ENCODE measurements around the gene CDK16.

- TF ChIP-seq, protein P1, sequence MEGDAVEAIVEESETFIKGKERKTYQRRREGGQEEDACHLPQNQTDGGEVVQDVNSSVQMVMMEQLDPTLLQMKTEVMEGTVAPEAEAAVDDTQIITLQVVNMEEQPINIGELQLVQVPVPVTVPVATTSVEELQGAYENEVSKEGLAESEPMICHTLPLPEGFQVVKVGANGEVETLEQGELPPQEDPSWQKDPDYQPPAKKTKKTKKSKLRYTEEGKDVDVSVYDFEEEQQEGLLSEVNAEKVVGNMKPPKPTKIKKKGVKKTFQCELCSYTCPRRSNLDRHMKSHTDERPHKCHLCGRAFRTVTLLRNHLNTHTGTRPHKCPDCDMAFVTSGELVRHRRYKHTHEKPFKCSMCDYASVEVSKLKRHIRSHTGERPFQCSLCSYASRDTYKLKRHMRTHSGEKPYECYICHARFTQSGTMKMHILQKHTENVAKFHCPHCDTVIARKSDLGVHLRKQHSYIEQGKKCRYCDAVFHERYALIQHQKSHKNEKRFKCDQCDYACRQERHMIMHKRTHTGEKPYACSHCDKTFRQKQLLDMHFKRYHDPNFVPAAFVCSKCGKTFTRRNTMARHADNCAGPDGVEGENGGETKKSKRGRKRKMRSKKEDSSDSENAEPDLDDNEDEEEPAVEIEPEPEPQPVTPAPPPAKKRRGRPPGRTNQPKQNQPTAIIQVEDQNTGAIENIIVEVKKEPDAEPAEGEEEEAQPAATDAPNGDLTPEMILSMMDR (IDR thresholded peaks at IDR 0.05), result no peak
- no peak for TF ChIP-seq POLR2A (IDR thresholded peaks at IDR 0.05)
Measured at GRCh38 chrX:47229427-47229826, 10.9 kb downstream of the CDK16 start.
